22Rv1 (cell line): ENCODE results near the gene ALAS2.

Experiments used
- CTCF ChIP-seq: fragments of 450-650 bp; IDR thresholded peaks from 2 replicates; pipeline ENCODE4 v1.5.1; 2017; ENCODE audit warnings: mild to moderate bottlenecking
- ZFX ChIP-seq: fragments of 450-650 bp; IDR thresholded peaks from 2 replicates; pipeline ENCODE4 v1.6.1; 2017; ENCODE audit warnings: antibody characterized with exemption, borderline replicate concordance

GRCh38 chrX:55029291-55029690 lies 1.5 kb downstream of the ALAS2 start:
- TF ChIP-seq CTCF = no peak
- TF ChIP-seq ZFX = no peak
